T47D (cell line): ENCODE measurements around the gene CCNY.

Experiments used
- DNase-seq, 2 experiments: peaks; one replicate each; pipeline versions ENCODE4 v3.0.0 to v3.0.0-alpha.2; 2011 to 2012; ENCODE audit warnings: low read depth in 1 of 2, low spot score in 1 of 2
- JUND ChIP-seq: IDR thresholded peaks from 2 replicates; pipeline ENCODE4 v1.6.1; 2012; ENCODE audit warnings: low read depth
- in situ Hi-C: cut with HindIII; loops from 2 replicates; pipeline ENCODE4 v1.10.0; 2016; ENCODE audit warnings: low sequenced_read_pairs, low pct_unique_long_range_greater_than_20kb

The CCNY gene

GRCh38 chr10:35446439-35446838 lies 110.1 kb downstream of the CCNY start:
- in situ Hi-C loops = no loop called here

GRCh38 chr10:35447693-35448407 lies 111.5 kb downstream of the CCNY start:
- no peak for TF ChIP-seq JUND
- DNase-seq = peak; percentile 52 to 75
- in situ Hi-C loops = no loop called here

More at GRCh38 chr10:35446439-35446838, 110.1 kb downstream of the CCNY start:
- no peak for DNase-seq
- TF ChIP-seq JUND = no peak

- TF ChIP-seq JUND = no peak
- in situ Hi-C loops = no loop called here
- DNase-seq = no peak
Observed at GRCh38 chr10:35448687-35449662, 112.7 kb downstream of the CCNY start.

GRCh38 chr10:35449944-35450343 lies 113.6 kb downstream of the CCNY start:
- no peak for DNase-seq
- TF ChIP-seq JUND = no peak
- in situ Hi-C loops = no loop called here

- in situ Hi-C loops = no loop called here
- DNase-seq = no peak
- TF ChIP-seq JUND = no peak
Observed at GRCh38 chr10:35451151-35452016, 115.1 kb downstream of the CCNY start.

GRCh38 chr10:35452171-35452570 lies 115.9 kb downstream of the CCNY start:
- TF ChIP-seq JUND = no peak
- in situ Hi-C loops = no loop called here
- DNase-seq = no peak

GRCh38 chr10:35452847-35453246 lies 116.5 kb downstream of the CCNY start:
- no peak for DNase-seq
- no peak for TF ChIP-seq JUND
- in situ Hi-C loops = no loop called here

- in situ Hi-C loops = no loop called here
- TF ChIP-seq JUND = no peak
- DNase-seq = no peak
Observed at GRCh38 chr10:35453855-35454532, 117.7 kb downstream of the CCNY start.

- in situ Hi-C loops = no loop called here
- TF ChIP-seq JUND = no peak
- DNase-seq = no peak
Observed at GRCh38 chr10:35456153-35456720, 119.9 kb downstream of the CCNY start.

GRCh38 chr10:35456784-35457183 lies 120.5 kb downstream of the CCNY start:
- no peak for DNase-seq
- no peak for TF ChIP-seq JUND
- in situ Hi-C loops = no loop called here

- in situ Hi-C loops = no loop called here
- TF ChIP-seq JUND = no peak
Observed at GRCh38 chr10:35458500-35459448, 122.5 kb downstream of the CCNY start.

More at GRCh38 chr10:35458500-35459448, 122.5 kb downstream of the CCNY start:
- no peak for DNase-seq
